AG08396 (cell line): ENCODE results near the gene MLF1.
"Not testable (repeated sequence)": the region's sequence is repeated elsewhere in the genome, so short reads cannot be mapped to it uniquely, and the experiment has no call there.

Experiments
- DNase-seq: peaks from one replicate; pipeline ENCODE4 v3.0.0; 2012; ENCODE audit warnings: low spot score, mixed read lengths

The MLF1 gene

GRCh38 chr3:158570999-158571702 is at the start of gene MLF1:
MLF1 (plus strand) TSS chr3:158571194; CDS start chr3:158571301, 107 bp downstream.
- DNase-seq: peak; percentile 98

GRCh38 chr3:158522221-158523136 is 48.5 kb upstream of the MLF1 start:
- DNase-seq: peak; percentile 6

- DNase-seq: no peak
Observed at GRCh38 chr3:158528076-158528674, 42.8 kb upstream of the MLF1 start.

GRCh38 chr3:158531334-158531733 is 39.7 kb upstream of the MLF1 start:
- no peak for DNase-seq

- peak; percentile 20 for DNase-seq
Observed at GRCh38 chr3:158532099-158532734, 38.8 kb upstream of the MLF1 start.

- DNase-seq: no peak
Observed at GRCh38 chr3:158535918-158536317, 35.1 kb upstream of the MLF1 start.

GRCh38 chr3:158539414-158540014 is 31.5 kb upstream of the MLF1 start:
- DNase-seq: peak; percentile 19

GRCh38 chr3:158540066-158540465 is 30.9 kb upstream of the MLF1 start:
- no peak for DNase-seq

GRCh38 chr3:158548691-158549090 is 22.3 kb upstream of the MLF1 start:
- no peak for DNase-seq

- not testable (repeated sequence) for DNase-seq
Observed at GRCh38 chr3:158549938-158550337, 21.1 kb upstream of the MLF1 start.

- no peak for DNase-seq
Observed at GRCh38 chr3:158552124-158552523, 18.9 kb upstream of the MLF1 start.

GRCh38 chr3:158559504-158559903 is 11.5 kb upstream of the MLF1 start:
- DNase-seq: no peak

- DNase-seq: no peak
Observed at GRCh38 chr3:158560979-158561378, 10.0 kb upstream of the MLF1 start.

- DNase-seq: no peak
Observed at GRCh38 chr3:158562674-158563073, 8.3 kb upstream of the MLF1 start.

GRCh38 chr3:158563076-158563475 is 7.9 kb upstream of the MLF1 start:
- no peak for DNase-seq

GRCh38 chr3:158565076-158565475 is 5.9 kb upstream of the MLF1 start:
- no peak for DNase-seq

GRCh38 chr3:158568784-158569183 is 2.2 kb upstream of the MLF1 start:
- no peak for DNase-seq

- no peak for DNase-seq
Observed at GRCh38 chr3:158569794-158570193, 1.2 kb upstream of the MLF1 start.

GRCh38 chr3:158571969-158572765 is 1.2 kb downstream of the MLF1 start:
- no peak for DNase-seq

- DNase-seq: no peak
Observed at GRCh38 chr3:158572766-158573060, 1.7 kb downstream of the MLF1 start.

- DNase-seq: no peak
Observed at GRCh38 chr3:158573714-158574113, 2.7 kb downstream of the MLF1 start.
